ENCODE measurements around the gene SLC25A23. TPM values are rescaled to one million over a fixed set of nuclear protein-coding genes. Genes with fewer than 3 reads are reported as not detected.
"Not testable (repeated sequence)": the region's sequence is repeated elsewhere in the genome, so short reads cannot be mapped to it uniquely, and the experiment has no call there.

The SLC25A23 gene
- 10 to 100 TPM; 14.8 to 18.4 TPM for total RNA-seq

DNA sequence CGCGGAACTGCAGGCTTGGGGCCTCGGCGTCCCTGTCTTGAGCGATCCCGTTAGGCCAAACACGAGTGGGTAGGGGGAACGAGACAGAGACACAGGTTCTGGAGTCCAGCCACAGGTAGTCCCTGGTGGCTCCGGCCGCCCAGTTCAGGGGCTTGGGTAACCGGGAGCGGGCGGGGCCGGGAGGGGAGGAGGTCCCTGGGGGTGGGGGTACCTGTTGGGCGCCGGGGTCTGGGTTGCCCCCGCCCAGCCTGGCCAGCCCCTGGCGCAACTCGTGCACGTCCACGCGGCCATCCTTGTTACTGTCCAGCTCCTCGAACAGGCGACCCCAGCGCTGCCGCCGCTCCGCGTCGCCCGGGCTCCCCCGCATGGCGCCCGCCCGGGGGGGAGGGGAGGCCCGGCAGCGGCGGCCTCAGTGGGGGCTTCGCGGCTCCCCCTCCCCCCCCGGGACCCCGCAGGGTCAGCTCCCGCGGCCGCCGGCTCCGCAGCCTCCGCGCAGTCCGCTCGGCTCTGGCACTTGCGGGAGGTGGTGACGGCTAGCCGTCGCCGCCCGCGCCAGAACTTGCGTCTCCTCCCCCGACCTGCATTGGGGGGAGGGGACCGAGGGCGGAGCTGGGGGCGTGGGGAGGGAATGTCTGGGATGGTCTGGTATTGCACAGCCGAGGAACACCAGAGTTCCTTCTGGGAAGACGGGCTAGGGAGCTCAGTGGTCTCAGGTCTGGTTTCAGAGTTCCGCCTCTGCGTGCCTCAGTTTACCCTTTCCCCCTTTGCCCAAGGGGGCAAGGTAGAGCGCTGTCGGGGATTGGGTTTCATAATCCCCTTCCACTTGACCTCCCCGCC is at the start of gene SLC25A23:
Gene SLC25A23, minus strand, starts transcription at position 531 of the 837 bp plus-strand sequence. Its CDS starts 164 bp downstream, at position 367.
- peak; percentile 67 for DNase-seq
- Mint-ChIP-seq H3K4me3 (peak within 1 kb of the TSS; percentile 89), H3K9me3 (peaks cover 11% of the 10 kb centered on the region), H3K4me1 (peaks cover 23% of the 10 kb centered on the region), H3K27ac (peak within 1 kb of the TSS; percentile 81), H3K27me3 (no peaks in the 10 kb centered on the region), H3K36me3 (peaks cover 27% of the 10 kb centered on the region)

DNA sequence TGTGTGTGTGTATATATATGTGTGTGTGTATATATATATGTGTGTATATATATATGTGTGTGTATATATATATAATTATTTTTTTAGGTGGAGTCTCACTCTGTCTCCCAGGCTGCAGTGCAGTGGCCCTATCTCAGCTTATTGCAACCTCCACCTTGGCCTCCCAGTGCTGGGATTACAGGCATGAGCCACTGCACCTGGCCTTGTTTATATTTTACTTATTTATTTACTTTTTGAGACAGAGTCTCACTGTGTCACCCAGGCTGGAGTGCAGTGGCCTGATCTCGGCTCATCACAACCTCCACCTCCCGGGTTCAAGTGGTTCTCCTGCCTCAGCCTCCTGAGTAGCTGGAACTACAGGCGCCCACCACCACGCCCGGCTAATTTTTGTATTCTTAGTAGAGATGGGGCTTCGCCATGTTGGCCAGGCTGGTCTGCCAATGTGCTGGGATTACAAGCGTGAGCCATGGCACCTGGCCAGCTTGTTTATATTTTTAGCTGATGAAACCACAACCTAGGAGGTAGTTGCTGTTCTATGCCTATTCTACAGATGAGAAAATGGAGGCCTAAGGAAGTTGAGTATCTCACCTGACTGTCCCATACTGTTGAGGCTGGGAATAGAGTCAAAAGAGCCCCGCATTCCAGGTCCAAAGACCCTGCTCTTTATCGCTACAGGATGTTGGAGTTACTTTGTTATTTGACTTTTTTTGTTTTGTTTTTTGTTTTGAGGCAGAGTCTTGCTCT is 48.6 kb upstream of the SLC25A23 start:
- not testable (repeated sequence) for H3K4me3 Mint-ChIP-seq, H3K36me3 Mint-ChIP-seq, H3K27ac Mint-ChIP-seq, H3K4me1 Mint-ChIP-seq, H3K27me3 Mint-ChIP-seq, H3K9me3 Mint-ChIP-seq, DNase-seq

DNA sequence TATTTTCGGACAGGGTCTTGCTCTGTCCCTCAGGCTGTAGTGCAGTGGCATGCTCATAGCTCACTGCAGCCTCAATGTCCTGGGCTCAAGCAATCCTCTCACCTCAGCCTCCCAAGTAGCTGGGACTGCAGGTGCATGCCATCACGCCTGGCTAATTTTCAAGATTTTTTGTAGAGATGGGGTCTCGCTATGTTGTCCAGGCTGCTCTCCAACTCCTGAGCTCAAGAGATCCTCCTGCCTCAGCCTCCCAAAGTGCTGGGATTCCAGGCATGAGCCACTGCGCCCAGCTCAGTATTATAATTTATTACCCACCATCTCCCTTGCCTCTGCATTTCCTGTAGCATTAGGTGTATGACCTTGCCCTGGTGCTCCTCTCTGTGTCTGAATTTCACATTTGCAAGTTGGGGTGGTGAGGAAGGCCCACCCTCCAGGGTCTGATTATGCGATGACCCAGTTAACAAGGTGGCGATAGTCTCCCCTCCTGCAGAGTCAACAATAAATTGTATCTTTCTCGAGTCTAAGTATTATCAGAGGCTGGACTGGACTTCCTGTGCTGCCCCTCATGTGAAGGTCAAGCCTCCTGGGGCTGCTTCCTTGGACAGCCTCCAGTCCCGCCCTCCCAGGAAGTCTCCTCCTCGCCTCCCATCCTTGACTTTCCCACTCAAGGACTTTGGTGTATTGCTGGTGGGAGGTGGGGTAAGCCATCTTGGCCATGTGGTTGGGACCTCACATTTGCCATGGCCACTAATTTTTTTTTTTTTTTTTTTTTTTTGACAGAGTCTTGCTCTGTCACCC is 44.0 kb upstream of the SLC25A23 start:
- Mint-ChIP-seq H3K36me3 (no peaks in the 10 kb centered on the region), H3K27me3 (peaks cover 6% of the 10 kb centered on the region), H3K4me1 (peaks cover 8% of the 10 kb centered on the region), H3K4me3 (no peak overlapping the region), H3K27ac (no peak overlapping the region), H3K9me3 (no peaks in the 10 kb centered on the region)
- DNase-seq: no peak

DNA sequence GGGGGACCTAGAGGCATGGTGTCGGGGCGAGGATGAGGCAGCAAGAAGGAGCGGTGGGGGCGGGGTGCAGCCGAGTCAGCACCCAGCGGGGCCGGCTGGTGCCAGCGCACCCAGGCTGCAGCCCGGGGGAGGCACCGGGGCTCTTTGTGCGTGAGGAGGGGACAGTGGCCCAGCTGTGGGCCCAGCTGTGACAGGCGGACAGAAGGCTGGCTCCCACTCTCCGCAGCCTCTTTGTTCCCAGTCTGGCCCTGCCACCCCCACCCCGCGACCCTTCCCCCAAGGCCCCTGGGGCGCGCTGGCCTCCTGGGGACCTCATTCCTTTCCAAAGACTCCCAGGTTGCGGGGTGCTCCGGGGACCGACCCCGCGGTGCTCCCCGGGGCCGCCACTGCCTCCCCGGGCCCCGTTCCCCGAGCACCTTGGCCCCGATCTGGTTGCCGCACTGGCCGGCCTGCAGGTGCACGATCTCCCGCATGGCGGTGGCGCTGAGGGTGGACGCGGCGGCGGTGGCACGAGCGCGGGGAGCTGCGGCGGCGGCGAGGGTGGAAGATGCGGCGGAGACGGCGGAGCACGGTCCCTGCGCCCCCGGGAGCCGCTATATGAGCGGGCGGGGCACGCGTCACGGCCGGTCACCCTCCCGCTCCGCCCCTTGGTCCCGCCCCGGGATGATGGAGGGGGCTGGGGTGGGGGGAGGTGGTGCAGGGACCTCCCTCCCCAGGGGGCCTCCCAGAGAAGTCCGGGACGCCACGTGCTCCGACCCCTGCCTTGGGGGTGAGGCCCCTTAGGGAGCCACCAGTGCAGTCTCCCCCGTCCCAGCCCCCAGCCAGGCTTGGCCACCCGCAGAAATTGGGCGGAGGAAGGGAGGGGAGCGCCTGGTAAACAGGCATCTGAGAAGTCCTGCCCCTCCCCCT is 42.4 kb upstream of the SLC25A23 start, which contains the start of gene TUBB4A:
Gene TUBB4A, minus strand, starts transcription at position 570 of the 909 bp plus-strand sequence. Its CDS starts 97 bp downstream, at position 473.
- peak within 1 kb of the TSS; percentile 85 for H3K4me3 Mint-ChIP-seq
- H3K36me3 Mint-ChIP-seq: no peaks in the 10 kb centered on the region
- peaks cover 6% of the 10 kb centered on the region for H3K27me3 Mint-ChIP-seq
- H3K27ac Mint-ChIP-seq: peak within 1 kb of the TSS; percentile 51
- peaks cover 8% of the 10 kb centered on the region for H3K4me1 Mint-ChIP-seq
- peak; percentile 65 for DNase-seq
- H3K9me3 Mint-ChIP-seq: no peaks in the 10 kb centered on the region

DNA sequence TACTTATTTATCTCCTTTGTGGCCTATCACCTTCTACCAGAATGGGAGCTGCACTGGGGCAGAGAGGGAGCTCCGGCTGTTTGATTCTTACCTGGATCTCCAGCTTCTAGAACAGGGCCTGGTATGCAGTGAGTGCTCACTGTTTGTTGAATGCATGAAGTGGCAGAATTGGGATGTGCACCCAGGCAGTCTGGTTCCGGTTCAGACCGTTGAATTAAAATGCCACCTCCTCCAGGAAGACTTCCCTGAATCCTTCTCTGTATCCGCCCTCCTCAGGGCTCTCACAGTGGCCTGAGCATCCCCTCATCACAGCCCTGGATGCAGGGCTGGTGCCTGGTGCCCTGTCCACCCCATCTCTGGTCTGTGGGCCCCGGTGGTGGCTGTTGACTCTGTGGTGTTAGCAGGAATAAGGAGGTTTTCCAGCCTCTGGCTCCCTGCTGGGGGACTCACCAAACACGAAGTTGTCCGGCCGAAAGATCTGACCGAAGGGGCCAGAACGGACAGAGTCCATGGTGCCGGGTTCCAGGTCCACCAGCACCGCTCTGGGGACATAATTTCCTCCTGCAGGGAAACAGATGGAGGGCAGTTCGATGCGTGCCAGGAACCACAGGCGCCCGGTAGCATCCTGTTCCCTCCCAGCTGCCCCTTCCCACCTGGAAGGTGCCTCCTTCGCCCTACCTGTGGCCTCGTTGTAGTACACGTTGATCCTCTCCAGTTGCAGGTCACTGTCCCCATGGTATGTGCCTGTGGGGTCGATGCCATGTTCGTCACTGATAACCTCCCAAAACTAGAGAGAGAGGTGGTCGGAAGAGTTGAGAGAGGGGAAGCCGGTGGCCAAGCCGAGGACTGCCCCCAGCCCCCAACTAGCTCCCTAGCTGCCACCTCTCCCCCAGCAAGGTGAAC is 41.5 kb upstream of the SLC25A23 start:
- Mint-ChIP-seq H3K4me1 (peaks cover 8% of the 10 kb centered on the region), H3K27ac (peak overlapping the region; percentile 51), H3K36me3 (no peaks in the 10 kb centered on the region), H3K27me3 (peaks cover 6% of the 10 kb centered on the region), H3K4me3 (peak overlapping the region; percentile 85), H3K9me3 (no peaks in the 10 kb centered on the region)
- no peak for DNase-seq

DNA sequence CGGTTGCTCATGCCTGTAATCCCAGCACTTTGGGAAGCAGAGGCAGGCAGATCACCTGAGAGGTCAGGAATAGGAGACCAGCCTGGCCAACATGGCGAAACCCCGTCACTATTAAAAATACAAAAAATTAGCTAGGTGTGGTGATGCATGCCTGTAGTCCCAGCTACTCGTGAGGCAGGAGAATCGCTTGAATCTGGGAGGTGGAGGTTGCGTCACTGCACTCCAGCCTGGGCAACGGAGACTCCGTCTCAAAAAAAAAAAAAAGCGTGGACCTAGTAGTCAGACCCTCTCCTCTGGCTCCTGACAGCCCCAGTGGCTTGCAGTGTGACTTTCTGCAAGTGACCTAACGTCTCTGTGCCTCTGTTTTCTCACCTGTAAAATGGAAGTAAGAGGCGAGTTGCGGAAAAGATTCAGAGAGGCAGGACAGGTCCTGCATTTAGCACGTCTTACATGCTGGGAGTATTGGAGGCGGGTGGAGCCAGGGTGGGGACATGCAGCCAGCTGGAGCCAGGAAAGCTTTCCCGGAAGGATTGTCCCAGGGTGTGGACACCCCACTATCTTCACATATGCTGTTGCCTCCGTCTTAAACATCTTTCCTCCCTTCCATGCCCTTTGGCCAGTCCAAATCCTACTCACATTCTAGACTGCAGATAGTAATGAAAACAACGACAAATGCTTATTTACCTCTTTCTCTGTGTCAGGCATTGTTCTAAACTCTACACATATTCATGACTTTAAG is 39.6 kb upstream of the SLC25A23 start:
- Mint-ChIP-seq H3K36me3 (no peaks in the 10 kb centered on the region), H3K4me1 (peaks cover 8% of the 10 kb centered on the region), H3K4me3 (no peak overlapping the region), H3K27me3 (peaks cover 6% of the 10 kb centered on the region), H3K9me3 (no peaks in the 10 kb centered on the region), H3K27ac (no peak overlapping the region)
- DNase-seq: no peak

DNA sequence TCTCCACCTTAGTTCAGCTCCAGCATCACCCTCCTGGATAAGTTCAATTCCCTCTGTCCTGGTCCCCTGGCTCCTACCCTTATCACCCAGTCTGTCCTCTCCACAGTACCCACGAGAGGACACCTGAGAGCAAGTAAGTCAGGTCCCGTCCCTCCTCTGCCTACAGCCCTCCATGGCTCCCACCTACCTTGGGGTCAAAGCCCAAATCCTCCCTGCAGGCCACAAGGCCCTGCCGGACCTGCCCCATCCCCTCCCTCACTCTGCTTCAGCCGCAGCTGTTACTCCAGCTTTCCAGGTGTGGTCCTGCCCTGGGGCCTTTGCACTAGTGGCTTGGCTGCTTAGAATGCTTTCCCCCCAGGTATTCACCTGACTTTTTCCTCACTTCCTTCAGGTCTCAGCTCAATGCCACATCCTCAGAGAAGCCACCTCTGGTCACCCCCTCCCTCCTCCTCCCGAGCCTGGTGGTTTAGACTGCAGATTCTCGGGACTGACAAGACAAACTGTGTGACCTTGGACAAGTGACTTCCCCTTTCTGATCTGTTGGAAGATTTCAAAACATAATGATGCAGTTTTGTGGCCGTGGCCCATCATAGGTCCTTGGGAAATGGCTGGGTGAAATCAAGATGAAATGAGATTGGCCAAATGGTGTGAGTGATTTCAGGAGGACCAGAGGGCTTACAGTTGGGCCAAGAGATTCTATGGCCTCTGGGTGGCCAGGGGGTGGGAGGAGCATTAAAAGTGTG is 38.9 kb upstream of the SLC25A23 start:
- Mint-ChIP-seq H3K36me3 (no peaks in the 10 kb centered on the region), H3K4me3 (no peak overlapping the region), H3K4me1 (peaks cover 8% of the 10 kb centered on the region), H3K27me3 (peaks cover 6% of the 10 kb centered on the region), H3K9me3 (no peaks in the 10 kb centered on the region), H3K27ac (no peak overlapping the region)
- DNase-seq: no peak

DNA sequence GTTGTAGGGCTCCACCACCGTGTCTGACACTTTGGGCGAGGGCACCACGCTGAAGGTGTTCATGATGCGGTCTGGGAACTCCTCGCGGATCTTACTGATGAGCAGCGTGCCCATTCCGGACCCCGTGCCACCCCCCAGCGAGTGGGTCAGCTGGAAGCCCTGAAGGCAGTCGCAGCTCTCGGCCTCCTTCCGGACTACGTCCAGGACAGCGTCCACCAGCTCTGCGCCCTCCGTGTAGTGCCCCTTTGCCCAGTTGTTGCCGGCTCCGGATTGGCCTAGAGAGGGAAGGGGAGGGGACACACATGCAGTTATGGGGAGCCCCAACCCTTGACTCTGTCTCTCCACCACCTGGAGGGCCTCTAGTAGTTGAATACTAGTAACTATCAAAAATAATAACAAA is 36.4 kb upstream of the SLC25A23 start:
- peaks cover 6% of the 10 kb centered on the region for H3K4me1 Mint-ChIP-seq
- no peak overlapping the region for H3K27ac Mint-ChIP-seq
- H3K36me3 Mint-ChIP-seq: no peaks in the 10 kb centered on the region
- DNase-seq: no peak
- H3K4me3 Mint-ChIP-seq: no peak overlapping the region
- peaks cover 2% of the 10 kb centered on the region for H3K9me3 Mint-ChIP-seq
- H3K27me3 Mint-ChIP-seq: no peaks in the 10 kb centered on the region

DNA sequence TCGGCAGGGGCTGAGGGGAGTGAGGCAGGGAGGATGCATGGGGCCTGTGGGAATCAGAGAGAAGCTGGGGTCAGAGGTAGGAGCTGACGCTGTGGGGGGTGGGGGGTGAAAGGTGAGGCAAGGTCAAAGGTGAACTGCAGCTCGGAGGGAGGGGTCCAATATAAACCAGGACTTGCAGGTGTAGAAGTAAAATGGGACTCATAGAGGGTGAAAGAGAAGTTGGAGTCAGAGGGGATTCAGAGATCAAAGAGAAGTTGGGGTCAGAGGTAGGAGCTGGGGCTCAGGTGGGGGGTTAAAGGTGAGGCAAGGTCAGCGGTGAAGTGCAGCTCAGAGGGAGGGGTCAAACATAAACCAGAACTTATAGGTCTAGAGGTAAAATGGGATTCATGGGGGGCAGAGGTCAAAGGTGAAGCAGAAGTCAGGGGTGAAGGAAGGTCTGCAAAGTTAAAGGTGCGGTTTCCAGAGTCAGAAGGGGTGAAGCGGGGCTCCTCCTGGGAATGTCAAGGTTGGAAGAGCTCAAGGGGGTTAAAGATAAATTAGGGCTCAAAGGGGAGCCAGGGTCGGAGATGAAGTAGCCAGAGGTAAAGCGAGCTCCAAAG is 34.9 kb upstream of the SLC25A23 start:
- no peak for DNase-seq
- H3K4me3 Mint-ChIP-seq: no peak overlapping the region
- no peak overlapping the region for H3K27ac Mint-ChIP-seq
- H3K9me3 Mint-ChIP-seq: peaks cover 2% of the 10 kb centered on the region
- no peaks in the 10 kb centered on the region for H3K36me3 Mint-ChIP-seq
- H3K4me1 Mint-ChIP-seq: peaks cover 6% of the 10 kb centered on the region
- no peaks in the 10 kb centered on the region for H3K27me3 Mint-ChIP-seq

DNA sequence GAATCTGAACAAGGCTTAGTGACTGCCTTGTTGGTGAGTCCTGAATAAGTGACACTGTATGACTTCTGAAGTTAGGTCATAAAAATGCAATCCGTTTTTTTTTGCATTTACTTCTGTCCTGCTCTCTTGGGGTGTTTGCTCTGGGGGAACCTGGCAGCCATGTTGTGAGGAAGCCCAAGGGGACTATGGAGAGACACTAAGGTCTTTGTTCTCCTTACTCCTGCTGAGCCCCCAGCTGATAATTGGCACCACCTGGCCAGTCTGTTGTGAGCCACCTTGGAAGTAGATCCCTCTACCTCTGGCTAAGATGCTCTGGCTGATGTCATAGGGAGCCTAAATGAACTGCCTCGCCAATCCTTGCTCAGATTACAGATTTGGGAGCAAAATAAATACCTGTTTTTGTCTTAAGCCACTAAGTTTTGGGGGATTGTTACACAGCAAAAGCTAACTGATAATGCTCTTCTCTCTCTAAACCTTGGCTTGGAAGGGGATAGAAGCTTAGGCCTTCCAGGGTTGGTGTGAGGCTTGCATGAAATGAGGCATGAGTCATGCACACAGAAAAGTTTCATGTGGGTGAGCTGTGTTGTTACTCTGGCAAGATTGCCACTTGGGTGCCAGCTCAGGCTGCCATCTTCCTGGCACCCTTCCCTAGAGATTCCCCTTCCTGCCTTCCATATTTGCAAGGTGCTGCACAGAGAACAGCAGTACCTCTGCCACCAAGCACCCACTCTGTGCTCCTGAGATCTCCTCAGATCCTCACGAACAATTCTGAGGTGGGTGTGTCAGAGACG is 32.4 kb upstream of the SLC25A23 start:
- Mint-ChIP-seq H3K4me1 (peaks cover 4% of the 10 kb centered on the region), H3K9me3 (peaks cover 2% of the 10 kb centered on the region), H3K27me3 (no peaks in the 10 kb centered on the region), H3K27ac (no peak overlapping the region), H3K36me3 (no peaks in the 10 kb centered on the region), H3K4me3 (no peak overlapping the region)
- DNase-seq: no peak

DNA sequence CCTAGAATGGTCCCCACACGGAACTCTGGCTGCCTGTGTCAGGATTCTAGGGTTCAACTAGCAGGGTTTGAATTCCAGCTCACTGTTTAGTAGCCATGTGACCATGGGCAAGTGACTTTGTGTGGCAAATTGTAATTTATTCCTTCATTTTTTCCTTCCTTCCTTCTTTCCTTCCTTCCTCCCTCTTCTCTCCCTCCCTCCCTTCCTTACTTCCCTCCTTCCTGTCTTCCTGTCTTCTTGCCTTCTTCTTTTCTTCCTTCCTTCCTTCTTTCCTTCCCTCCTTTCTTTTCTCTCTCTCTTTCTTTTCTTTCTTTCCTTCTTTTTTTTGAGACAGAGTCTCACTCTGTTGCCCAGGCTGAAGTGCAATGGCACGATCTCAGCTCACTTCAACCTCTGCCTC is 30.5 kb upstream of the SLC25A23 start:
- peak overlapping the region; percentile 43 for H3K27ac Mint-ChIP-seq
- DNase-seq: no peak

More for the DNA sequence above, 30.5 kb upstream of the SLC25A23 start:
- no peaks in the 10 kb centered on the region for H3K27me3 Mint-ChIP-seq
- H3K9me3 Mint-ChIP-seq: peaks cover 2% of the 10 kb centered on the region
- H3K4me1 Mint-ChIP-seq: peaks cover 4% of the 10 kb centered on the region
- no peaks in the 10 kb centered on the region for H3K36me3 Mint-ChIP-seq
- peak overlapping the region; percentile 71 for H3K4me3 Mint-ChIP-seq

Data from activated naive CD8-positive, alpha-beta T cell treated with anti-CD3 and anti-CD28 coated beads for 36 hours (primary cell).